Measurements from ENCODE around the gene EFEMP1.

GRCh38 chr2:55885127-55885943 lies 38.2 kb downstream of the EFEMP1 start:
- TF ChIP-seq CTCF (IDR thresholded peaks at IDR 0.05): no peak
- TF ChIP-seq POLR2A (IDR thresholded peaks at IDR 0.05): no peak
- peak; percentile 36 for TF ChIP-seq POLR2AphosphoS5 (IDR thresholded peaks at IDR 0.05)

All from prostate gland (tissue), 2 donors.